Measurements from ENCODE around the gene LAMB4. TPM values are rescaled to one million over a fixed set of nuclear protein-coding genes. Genes with fewer than 3 reads are reported as not detected.

Gene LAMB4
- total RNA-seq (2022; extraction: Qiagen RNA extraction; ENCODE audit: low read depth): 0.03 to 0.36 TPM (median 0.19 TPM) in 5 replicates

GRCh38 chr7:108130261-108130660 lies at the start of gene LAMB4:
Gene LAMB4 (minus strand): TSS chr7:108130361. CDS start chr7:108123164, 7,197 bp downstream.

GRCh38 chr7:108002726-108003598 lies 127.2 kb downstream of the LAMB4 start, which contains the start of gene LAMB1:
Gene LAMB1 (minus strand): TSS chr7:108003161. CDS start chr7:108002885, 276 bp downstream.

Other genes starting within 250 kb of the LAMB4 start
- 79.0 to 107 TPM (median 95.5 TPM) in 5 replicates for gene DLD, start 239.2 kb downstream of the LAMB4 start, total RNA-seq (2022; extraction: Qiagen RNA extraction; ENCODE audit: low read depth)
- 97.9 to 132 TPM (median 108 TPM) in 5 replicates for gene LAMB1, start 127.2 kb downstream of the LAMB4 start, total RNA-seq (2022; extraction: Qiagen RNA extraction; ENCODE audit: low read depth)

All from A549 treated with GW870086 at 1 μM for 4 hours (cell line).